Activated gamma-delta T cell (primary cell): ENCODE data around the gene ENAH.
"Not testable (repeated sequence)": the region's sequence is repeated elsewhere in the genome, so short reads cannot be mapped to it uniquely, and the experiment has no call there.

ENCODE experiments used
- DNase-seq: peaks from one replicate; lab custom pipeline; 2025; lab: John Stamatoyannopoulos, UW
- total RNA-seq, 2 donors: gene quantifications; one replicate each; lab custom pipeline; 2026; lab: John Stamatoyannopoulos, UW

The ENAH gene
- 0.36 to 0.87 reads per million in 2 donors for total RNA-seq

DNA sequence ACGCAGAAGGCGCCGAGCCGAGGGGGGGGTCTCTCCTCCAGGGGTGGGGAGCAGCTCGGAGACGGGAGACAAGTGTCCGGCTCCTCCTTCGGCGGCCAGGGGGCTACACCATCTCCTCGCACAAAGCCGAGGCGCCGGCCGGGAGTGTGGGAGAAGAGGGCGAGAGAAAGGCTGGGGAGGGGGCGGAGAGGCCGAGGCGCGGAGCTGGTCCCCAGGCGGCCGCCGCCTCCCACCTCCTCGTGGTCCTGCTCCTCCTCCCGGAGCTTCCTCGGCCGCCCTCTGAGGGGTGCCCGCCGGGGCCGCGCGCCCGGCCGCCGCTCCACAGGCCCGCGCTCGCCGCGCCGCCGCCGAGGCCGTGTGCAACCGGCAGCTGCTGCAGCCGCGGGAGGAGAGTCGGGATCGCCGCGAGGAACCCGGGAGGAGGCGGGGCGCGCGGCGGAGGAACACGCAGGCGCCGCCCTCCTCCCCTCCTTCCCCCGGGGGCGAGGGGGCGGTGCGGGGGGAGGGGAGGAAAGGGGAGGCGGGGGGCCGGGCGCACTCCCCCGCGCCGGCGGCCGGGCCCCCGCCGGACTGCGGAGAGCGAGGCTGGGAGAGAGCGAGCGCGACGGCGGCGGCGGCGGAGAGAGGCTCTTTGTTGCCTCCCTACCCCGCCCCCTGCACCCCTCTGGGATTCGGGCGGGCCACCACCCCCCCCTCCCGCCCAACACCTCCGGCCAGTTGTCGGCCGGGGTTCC lies at the start of gene ENAH:
TSS of gene ENAH (minus strand) at position 395 of the 734 bp plus-strand sequence. CDS start 433 bp downstream, outside the sequence.
- DNase-seq = peak; percentile 21

DNA sequence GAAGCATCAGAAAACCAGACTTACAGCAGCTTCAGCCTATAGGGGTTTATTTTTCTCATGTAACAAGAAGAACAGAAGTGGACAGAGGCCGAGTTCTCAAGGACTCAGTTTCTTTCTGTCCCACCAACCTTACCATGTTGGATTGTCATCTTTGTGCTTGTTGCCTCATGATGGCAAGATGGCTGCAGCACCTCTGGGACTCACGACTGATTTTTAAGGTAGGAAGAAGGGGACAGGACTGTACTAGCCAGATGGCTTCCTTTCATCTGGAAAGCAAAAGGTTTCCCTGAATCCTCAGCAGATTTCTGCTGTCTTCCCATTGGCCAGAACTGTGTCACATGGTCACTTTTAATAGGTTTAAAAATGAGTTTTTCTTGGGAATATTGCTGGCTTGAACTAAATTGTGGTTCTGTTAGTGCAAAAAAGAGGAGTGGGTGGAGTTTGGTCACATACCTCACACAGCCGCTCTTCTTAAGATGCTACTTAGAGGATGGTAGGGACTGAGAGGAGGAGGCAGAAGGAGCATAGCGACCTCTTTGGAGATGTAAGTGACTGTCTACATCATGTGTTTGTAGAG lies 48.1 kb upstream of the ENAH start:
- no peak for DNase-seq

DNA sequence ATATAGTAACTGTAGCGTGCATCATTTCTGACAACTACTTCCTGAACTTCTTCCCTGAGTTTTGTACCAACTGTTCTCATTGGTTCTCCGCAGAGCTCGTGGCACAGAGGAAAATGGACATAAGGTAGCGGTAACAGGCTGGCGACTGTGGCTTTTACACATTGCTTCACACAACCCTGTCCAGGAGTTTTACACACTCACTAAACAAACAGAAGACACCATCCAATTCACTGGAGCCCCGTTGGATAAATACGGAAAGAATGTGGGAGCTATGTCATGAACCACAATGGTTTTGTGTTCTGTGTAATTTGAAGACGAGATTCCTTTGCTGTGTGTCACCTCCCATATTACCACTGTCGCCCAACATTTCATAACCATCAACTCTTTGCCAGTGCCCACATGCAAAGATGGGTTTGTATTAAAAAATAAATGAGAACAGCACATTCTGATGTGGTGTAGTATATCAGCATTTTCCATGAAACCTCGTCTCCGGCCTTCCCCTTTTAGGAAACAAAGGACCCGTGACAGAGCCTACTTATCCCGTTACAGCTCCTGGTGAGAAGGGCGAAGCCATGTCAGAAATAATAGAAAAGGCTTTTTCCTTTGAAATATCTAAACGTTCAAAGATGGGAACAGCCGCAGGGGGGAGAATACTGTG lies 47.4 kb upstream of the ENAH start:
- DNase-seq = no peak

DNA sequence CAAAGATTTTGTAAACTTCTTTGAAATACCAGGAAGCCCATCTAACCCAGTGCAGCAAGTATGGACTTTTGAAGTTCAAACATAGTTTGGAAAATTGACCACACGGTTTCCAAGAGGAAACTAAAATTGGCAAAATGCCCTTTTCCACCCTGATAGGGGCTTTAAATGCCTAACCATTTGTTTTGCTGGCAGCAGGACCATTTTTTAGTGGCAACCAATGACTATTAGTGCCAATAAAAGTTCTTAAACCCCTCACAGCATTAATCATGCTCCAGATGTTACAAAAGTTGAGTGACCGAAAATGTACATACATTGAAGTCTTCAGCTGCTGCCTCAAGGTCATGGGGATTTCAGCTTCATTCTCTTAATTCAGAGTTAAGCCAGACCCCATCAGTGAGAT lies 46.4 kb upstream of the ENAH start:
- DNase-seq = no peak

DNA sequence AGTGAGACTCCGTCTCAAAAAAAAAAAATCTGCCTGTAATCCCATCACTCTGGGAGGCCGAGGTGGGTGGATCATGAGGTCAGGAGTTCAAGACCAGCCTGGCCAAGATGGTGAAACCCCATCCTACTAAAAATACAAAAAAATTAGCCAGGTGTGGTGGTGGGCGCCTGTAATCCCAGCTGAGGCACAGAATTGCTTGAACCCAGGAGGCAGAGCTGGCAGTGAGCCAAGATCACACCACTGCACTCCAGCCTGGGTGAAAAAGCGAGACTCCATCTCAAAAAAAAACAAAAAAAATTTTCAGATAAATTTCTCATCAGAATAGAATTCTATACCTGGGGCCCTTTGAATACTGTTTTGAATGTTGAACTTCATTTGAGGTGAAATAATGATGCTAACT lies 45.3 kb upstream of the ENAH start:
- not testable (repeated sequence) for DNase-seq

DNA sequence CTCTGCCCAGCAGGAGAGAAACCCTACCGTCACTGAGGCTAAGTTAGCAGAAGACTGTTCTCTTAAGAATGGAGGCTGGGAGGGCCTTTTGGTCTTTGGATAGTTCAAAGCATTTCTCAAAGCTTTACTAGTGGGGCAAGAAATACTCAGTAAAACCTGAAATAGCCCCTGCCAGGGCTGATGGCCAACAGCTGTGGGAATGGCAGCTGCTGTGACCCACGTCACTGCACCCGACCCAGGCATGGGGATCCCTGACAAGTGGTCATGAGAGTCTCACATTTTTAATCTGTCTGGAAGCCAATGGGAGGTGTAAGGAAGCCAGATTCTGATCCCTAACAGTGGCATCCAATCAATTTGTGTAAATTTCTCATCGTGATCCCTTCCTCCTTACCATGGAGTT lies 44.5 kb upstream of the ENAH start:
- no peak for DNase-seq

DNA sequence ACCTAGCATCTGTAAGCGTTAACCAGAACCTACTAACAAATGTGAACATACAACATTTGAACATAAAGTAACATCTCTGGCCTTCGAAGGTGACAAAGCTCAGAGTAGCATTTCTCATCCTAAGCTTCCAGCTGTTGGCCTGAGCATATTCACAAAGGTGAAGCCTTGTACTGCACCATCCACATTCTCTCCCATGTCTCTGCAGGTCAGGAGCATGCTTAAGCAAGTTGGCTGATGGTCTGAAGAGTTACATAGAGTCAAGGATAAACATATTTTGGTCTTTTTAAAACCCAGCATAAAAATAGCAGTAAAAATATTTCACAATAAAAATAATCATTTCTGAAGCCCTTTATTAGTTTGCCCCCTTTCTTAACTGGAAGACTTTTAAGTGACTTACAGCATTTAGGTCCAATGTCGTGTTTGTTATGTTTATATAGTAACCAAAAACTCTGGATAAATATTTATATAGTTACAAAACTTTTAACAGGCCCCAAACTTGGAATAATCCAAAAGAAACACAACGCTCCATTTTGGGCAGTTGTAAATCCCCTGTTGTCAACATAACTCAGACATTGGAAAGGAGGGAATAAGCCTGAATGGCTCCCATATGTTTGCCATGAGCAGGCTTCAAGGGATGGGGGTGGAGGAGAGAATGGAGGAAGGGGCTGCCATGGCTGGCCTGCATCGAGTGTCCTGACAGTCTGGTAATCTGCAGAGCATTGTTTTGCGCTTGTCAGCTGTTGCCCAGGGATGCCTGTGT lies 42.8 kb upstream of the ENAH start:
- no peak for DNase-seq

DNA sequence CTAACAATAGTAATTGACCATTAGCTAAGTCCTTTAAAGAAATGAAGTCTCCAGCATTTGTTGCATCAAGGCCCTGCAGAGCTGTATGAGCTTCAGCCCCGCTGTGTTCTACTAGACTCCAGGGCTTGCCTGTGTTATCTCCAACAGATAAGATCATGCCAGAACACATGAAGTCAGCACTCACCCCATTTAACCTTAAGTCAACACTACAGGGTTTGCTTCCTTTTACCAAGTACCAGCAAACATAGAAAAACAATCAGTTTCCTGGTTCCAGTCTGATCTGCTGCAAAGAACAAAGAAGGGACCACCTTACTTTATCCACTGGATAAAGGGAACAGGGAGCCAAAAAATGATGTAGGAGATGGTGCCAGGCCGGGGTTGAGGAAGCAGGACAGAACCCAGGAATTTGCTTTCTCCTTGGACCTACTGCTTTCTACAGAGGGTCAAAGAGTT lies 41.3 kb upstream of the ENAH start:
- DNase-seq = no peak

DNA sequence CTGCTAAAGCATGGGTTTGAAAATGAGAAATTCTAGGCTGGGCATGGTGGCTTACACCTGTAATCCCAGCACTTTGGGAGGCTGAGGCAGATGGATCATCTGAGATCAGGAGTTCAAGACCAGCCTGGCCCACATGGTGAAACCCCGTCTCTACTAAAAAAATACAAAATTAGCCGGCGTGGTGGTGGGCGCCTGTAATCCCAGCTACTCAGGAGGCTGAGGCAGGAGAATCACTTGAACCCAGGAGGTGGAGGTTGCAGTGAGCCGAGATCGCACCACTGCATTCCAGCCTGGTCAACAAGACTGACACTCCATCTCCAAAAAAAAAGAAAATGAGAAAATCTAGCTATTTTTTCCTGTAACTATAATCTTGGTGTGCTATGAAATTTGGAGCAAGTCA lies 40.8 kb upstream of the ENAH start:
- DNase-seq = not testable (repeated sequence)

DNA sequence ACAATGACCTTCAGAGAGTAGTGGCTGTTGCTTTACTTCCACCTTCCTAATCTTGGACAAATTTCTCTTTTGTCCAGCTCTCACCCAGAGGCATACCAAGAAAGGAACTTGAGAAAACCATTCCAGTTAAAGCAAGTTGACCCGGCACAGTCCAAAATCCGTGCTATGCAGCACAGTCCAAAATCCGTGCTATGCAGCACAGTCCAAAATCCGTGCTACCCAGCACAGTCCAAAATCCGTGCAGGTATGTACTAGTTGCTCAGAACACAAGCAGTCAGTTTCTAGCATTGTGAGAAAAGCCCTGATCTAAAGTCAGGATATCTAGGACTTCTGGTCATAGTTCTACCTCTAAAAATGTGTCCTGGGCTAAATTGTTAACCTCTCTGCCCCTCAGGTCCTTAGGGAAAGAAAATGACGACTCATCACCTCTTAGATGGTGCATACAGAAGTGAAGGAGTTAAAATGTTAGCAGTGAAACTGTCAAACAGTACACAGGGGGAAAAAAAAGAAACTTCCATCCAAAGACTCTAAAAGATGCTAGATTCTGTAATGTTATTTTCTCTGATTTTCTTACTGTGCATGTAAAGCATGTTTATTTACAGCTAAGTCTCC lies 40.3 kb upstream of the ENAH start:
- DNase-seq = no peak

DNA sequence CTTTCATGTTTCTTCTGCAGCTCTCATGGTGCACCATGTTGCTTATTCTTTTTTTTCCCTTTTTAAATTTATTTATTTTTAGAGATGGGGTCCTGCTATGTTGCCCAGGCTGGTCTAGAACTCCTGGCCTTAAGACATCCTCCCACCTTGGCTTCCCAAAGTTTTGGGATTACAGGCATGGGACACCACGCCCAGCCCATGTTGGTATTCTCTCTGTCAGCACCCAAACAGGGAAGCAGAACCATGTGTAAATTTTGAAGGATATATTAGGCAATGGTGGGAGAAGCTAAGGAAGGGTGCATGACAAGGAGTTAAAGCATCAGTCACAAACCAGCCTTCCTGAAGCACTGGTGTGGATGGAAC lies 39.6 kb upstream of the ENAH start:
- no peak for DNase-seq

DNA sequence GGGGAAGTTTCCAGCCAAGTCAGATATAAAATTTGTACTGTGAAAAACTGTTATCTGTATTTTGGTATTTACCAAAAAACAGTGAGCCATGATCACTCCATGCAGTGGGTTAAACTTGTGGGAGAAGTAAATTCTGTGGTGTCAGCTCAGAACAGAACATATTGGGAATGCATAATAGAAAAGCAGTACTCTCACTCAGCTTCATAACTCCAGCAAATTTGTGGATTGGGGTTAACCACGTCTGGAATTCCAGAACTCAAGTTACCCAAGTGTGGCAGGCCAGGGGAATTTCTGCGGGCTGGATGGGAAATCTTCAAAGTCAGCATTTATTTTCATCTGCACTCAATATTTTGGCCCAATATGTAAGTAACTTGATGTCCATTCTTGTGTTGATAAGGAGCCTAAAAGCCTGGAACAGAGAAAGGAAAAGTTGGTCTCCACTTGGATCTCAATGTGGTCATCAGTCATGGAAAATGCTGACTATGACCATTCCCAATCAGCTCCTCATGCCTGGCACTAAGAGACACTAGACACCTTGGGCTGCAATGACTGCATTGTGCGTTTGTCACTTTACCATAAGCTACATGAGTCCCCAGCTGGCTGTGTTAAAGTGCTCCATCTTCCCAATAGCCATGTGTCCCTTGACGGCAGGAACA lies 39.1 kb upstream of the ENAH start:
- no peak for DNase-seq

DNA sequence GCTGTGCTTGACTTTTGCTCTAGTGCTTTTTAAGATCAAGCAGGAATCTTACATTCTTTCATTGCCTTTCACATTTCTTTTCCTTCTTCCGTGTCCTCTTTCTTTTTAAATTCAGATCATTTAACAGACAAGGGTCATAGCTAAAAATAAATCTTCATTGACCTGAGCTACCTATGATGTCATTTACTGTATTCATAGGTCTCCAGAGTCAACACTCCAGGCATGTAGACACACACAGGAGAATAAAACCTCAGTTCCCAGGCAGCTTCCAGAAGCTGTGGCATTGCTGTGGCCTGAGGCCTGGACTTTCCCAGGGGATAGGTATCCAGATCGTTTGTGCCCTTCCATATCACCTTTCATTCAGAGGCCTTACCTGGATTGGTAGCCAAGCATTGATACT lies 38.5 kb upstream of the ENAH start:
- no peak for DNase-seq

DNA sequence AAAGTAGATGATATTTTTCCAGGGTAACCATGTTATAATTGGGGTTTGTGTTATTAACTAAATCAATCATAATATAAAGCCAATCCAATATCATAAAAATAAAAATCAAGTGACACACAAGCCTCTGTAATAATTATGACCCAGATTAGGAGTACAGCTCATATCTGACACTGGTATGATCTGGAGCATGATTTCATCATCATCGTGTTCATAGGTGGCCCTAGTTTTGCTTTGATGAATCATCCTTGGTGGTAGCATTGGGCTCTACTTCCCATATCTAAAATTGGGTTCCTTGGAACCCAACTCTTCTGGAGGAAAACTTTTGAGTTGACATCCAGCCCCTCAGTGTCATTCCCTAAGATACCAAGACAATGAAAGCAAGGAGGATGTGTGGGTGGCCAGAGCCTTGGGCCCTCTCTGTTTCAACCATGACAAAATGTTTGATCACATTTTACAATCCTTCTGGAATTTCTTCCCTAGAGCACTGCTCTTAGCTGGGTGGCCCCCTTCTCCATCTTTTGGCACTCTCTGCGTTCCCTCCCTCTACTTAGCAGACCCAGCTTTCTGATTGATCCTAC lies 37.0 kb upstream of the ENAH start:
- DNase-seq = no peak

DNA sequence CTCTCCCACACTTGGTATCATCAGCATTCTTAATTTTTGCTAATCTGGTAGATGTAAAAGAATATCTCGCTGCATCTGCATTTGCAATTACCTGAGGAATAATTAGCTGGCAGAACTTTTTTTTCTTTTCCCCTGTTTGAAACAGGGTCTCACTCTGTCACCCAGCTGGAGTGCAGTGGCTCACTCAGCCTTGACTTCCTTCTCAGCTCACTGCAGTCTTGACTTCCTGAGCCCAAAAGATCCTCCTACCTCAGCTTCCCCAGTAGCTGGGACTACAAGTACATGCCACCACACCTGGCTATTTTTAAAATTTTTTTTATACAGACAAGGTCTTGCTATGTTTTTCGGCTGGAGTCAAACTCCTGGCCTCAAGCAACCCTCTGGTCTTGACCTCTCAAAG lies 35.4 kb upstream of the ENAH start:
- no peak for DNase-seq

DNA sequence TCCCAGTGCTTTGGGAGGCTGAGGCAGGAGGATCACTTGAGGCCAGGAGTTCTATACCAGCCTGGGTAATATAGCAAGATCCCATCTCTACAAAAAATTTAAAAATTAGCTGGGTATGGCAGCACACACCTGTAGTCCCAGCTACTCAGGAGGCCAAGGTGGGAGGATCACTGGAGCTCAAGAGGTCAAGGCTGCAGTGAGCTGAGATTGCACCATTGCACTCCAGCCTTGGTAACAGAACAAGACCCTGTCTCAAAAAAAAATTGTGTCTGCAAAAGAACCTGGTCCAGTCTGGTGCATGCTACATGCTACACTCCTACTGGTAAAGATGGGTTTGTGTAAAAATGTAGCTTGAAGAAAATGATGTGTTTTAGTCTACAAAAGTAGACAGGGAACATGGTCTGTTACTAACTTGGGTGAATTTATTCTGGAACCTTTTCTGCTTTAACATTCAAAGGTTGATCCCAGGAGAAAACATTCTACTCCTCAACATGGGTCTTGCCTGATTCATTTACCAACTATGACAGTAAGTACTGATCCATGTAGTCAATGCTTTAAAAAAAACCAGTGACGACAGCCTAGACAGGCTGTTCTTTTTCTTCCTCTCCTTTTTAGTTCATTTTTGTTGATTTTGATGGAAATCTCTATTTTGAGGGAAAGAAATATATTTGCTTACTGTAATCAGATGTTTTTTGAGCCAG lies 32.7 kb upstream of the ENAH start:
- DNase-seq = no peak

DNA sequence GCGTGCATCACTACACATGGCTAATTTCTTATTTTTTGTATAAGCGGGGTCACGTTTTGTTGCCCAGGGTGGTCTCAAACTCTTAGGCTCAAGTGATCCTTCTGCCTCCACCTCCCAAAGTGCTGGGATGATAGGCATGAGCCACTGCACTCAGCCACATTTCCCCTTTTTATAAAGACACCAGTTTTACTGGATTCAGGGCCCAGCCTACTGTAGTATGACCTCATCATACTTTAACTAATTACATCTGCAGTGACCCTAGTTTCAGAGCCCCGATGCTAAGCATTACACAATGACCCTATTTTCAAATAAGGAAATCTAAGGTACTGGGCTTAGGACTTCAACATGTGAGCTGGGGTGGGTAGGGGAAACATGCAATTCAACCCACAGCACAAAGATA lies 31.8 kb upstream of the ENAH start:
- DNase-seq = no peak

DNA sequence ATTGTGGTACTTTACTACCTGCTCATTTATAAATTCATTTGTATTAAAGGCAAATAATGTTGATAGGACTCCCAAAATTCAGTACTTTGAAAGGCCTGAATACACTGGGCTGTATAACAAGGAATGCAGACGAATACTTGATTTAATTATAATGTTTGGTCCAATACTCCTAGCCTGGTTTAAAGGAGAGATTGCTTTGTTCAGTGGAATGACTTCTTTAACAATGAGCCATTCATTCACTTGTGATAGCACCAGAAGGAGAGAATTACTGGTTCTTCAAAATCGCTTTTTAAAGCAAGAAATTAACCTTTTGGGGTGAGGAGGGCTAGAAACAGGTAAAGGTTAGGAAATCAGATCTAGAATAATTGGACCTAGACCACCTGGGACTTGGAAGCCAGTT lies 28.3 kb upstream of the ENAH start:
- DNase-seq = no peak

DNA sequence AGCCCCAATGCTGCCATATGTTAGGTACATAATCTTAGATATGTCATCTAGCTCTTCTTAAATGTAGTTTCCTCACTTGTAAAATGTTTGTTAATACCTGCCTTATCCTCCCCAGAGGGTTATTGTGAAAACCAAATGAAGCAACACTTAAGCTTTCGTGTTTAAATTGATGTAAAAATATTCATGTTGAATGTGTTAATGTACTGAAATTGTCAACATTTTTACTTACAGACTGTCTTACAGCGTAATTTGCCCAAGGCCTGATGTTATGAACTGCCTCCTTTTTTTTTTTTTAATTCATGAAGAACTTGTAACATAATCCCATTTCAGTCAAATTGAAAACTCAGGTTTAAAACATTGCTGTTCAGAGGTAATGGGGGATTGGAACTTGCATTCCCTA lies 25.6 kb upstream of the ENAH start:
- no peak for DNase-seq

DNA sequence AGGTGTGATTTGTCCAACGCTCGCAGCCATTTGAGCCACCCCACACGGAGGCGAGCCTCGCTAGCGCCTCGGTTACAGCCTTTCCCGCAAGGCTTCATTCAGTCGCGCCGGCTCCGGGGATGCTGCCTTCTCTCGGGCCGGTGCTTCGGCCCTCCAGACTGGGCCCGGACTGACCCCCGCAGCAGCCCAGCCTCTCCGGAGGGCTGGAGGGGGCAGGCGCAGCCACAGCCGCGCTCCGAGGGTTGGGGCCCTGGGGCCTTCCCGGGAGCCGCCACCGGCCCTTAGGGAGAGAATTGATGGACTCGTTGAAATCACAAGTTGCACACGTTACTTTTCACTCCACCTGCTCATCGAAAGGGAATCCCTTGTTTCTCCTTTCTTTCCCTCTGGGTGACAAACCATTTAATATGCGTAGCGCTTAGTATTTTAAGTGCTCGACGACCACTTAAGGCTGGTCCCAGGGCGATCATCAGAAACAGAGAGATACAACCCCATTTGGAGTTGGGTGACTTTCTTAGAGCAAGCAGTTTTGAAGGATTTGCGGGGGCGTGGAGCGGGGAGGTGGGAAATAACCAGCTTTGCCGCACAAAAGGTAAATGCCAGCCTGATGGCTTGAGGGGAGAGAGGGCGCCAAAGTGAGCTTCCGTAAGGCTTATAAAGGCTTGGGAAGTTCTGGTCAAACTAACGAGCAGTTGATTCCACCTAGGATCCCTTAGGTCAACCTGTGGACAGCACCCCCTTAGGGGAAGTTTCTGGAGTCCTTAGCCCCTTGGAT lies 24.6 kb upstream of the ENAH start:
- no peak for DNase-seq
